Retinal pigment epithelial cell (primary cell): ENCODE results near the gene TMEM250.

Experiments used
- DNase-seq: peaks from one replicate; pipeline ENCODE4 v3.0.0-alpha.2; 2010; ENCODE audit warnings: low read depth
- H3K4me3 ChIP-seq: 2 replicates; pipeline ENCODE4 v1.5.1; 2011; ENCODE audit warnings: mild to moderate bottlenecking, low read length, control low read depth, moderate library complexity
- TF ChIP-seq, protein P1 (sequence below): conservative IDR thresholded peaks from 2 replicates; pipeline ENCODE4 v1.5.1; 2011; ENCODE audit warnings: low read depth, low read length, control low read depth, inconsistent platforms

The TMEM250 gene

DNA sequence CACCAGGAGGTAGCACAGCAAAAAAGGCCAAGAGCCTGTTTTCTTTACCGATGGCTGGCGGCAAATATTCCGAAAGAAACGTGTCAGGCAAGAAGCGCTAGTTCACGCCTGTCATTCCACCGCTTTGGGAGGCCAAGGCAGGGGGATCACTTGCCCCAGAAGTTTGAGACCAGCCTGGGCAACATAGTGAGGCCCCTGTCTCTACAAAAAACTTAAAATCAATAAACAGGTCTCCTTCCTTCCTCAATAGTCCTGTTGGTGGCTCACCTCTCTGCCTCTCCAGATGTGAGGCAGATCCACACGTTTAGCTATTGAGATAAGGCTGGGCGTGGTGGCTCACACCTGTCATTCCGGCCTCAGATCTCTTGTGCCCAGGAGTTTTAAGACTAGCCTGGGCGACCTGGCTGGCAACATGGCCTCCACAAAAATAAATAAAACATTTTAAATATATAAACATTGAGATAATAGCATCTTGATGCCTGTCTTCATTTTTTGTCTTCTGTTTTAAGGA lies 1.3 kb upstream of the TMEM250 start:
- DNase-seq: no peak
- TF ChIP-seq, protein P1, sequence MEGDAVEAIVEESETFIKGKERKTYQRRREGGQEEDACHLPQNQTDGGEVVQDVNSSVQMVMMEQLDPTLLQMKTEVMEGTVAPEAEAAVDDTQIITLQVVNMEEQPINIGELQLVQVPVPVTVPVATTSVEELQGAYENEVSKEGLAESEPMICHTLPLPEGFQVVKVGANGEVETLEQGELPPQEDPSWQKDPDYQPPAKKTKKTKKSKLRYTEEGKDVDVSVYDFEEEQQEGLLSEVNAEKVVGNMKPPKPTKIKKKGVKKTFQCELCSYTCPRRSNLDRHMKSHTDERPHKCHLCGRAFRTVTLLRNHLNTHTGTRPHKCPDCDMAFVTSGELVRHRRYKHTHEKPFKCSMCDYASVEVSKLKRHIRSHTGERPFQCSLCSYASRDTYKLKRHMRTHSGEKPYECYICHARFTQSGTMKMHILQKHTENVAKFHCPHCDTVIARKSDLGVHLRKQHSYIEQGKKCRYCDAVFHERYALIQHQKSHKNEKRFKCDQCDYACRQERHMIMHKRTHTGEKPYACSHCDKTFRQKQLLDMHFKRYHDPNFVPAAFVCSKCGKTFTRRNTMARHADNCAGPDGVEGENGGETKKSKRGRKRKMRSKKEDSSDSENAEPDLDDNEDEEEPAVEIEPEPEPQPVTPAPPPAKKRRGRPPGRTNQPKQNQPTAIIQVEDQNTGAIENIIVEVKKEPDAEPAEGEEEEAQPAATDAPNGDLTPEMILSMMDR: no peak
- peak overlapping the region; percentile 46 for H3K4me3 ChIP-seq

DNA sequence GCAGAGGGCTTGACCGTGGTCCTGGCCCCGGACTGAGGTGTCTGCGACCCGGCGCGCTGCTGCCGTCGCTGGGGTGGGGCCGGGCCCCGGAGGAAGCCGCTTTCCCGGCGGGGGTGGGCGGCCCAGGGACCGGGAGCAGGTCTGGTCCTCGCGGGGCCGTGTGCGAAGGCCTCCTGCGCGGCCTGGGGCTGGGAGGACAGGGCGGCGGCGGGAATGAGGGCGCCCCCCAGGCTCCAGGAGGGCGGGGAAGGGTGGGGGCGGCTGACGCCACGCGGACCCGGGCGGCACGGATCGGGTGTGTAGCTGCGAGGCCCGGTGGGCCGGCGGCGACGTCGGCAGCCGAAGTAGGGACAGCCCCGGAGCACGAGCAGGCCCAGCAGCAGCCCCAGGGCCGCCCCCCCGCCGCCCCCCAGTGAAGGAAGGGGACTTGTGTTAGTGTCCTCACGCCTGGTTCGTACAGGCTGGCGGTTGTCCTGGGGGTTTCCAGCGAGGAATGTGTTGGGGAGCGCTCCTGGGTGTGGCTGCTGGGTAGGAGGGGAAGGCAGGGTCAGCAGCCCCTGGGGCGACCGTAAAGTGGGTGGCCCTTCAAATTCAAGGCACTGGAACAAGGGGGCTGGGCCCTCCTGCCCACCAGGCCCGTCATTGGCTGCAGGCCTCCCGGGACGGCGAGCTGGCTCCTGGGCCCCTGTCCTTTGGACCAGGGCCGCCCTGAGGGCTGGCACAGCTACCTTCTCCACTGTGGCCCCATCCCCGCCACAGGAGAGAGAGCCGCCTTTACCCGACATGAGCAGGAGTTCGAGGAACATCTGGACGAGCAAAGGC lies 597 bp upstream of the TMEM250 start:
- DNase-seq: no peak
- TF ChIP-seq, protein P1: no peak
- peak overlapping the region; percentile 46 for H3K4me3 ChIP-seq

DNA sequence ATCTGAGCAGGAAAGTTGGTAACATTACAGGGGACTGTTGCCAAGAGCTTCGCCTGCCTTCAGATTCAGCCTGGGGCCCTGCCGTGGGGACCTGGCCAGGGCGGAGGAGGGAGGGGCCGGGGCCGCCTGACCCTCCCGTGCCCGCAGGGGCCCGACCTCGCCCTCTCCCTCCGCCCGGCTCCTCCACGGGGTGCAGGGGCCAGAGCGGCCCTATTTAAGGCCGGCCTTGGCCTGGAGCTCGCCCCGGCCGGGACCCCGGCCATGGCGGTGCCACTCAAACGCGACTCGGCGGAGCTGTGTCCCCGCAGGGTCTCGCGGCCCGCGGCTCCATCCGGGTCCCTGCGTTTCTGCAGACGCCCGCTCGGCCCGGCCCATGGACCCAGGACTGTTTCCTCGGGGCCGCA lies 757 bp downstream of the TMEM250 start:
- TF ChIP-seq, protein P1: no peak
- H3K4me3 ChIP-seq: peak overlapping the region; percentile 57
- DNase-seq: no peak

DNA sequence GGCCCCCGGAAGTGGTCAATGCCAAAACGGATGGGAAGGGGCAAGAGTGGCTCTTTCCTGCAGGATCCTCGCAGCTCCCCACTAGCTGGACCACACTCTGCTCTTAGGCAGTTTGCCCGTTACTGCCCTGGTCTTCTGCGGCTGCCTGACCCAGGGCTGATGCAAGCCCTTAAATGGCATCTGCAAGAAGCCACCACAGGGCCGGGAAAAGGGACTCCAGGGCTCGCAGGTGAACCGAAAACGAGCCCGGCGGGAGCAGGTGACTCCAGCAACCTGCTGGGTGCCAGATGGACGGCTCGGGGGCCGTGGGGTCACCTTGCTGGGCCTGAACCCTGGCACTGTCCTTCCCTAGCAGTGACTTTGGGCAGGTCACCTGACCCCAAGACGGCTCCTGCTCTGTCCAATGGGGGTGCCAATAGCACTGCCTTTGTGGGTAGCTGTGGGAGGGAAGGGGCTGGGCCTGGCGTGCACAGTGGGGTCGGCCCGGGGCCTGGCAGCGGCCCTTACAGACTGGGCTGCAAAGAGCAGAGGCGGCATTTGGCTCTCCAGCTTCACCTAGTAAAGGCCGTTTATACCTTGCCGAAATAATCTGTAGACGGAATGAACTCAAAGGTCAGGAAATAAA lies 1.3 kb downstream of the TMEM250 start:
- no peak for DNase-seq
- peak overlapping the region; percentile 57 for H3K4me3 ChIP-seq
- TF ChIP-seq, protein P1: no peak

DNA sequence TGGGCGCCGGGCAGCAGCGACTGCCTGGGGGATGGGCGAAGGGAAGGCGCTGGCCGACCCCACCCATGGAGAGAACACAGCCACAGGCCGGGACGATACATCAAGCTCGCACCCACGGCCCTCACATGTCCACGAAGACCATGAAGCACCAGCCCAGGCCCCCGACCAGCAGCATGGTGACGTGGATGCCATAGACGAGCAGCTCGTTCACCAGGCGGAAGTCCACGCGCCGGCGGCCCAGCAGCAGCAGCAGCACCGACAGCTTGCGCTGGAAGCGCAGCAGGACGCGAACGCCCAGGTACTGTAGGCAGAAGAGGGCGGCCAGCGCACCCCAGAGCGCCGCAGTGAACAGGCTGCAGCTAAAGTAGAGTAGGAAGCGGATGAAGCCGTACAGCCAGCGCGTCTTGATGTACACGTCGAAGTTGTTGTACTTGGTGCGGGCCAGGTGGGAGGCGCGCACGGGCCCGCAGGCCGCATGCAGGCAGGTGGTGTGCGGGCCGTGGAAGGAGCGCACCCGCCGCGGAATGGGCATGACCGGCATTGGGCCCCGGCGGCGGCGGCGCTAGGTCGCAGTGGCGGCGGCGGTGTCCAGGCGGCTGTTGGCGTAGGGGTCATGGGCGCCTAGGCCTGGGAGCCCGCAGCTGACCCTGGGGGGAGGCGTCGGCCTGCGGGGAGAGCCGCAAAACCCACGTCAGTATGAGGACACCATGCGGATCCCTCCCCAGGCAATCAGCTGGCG lies 2.1 kb downstream of the TMEM250 start:
- TF ChIP-seq, protein P1: no peak
- H3K4me3 ChIP-seq: no peak overlapping the region
- DNase-seq: no peak

DNA sequence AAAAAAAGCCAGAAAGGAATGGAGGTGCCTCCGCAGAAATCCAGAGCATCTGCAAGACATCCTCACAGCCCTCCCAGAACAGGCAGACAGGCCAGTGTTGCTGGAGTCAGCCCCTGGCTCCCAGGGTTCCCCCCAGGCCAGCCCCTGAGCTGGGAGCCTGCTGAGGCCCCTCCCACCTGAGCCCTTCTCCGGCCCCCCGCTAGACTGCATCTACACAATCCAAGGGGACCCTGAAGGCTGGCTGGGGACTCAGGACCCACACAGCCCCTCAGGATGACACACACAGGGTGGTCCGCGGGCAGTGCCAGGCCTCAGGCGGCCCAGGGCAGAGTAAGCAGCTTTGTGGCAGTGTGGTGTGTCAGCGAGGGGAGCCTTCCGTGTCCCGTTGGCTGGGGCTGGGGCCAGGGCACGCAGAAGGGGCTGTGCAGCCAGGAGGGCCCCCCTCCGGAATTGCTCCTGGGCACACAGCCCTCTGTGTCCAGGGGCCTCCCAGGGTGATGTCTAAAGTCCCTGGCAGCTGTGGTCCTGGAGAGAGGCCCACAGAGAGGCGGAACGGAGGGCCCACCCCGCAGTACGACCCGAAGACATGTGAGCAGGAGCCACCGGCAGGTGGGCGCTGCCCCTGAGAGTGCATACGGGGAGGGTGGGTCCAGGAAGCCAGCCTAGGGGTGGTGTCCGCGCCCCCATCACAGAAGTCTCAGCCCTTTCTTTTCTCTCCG lies 2.9 kb downstream of the TMEM250 start:
- H3K4me3 ChIP-seq: no peak overlapping the region
- no peak for DNase-seq
- TF ChIP-seq, protein P1: no peak
